ENCODE data around the gene REG4. TPM values are rescaled to one million over a fixed set of nuclear protein-coding genes. Genes with fewer than 3 reads are reported as not detected.

REG4 gene
- total and polyA plus RNA-seq, 2 donors (not counting 3 experiments of a cell fraction or from before 2014, with no cell fraction given): not detected

- dilution Hi-C loops (cut with MboI; ENCODE audit: extremely low pct_ligation_motif_present, low sequenced_read_pairs): no loop called here
- no peaks in the 10 kb centered on the region for H3K36me3 ChIP-seq (ENCODE audit: control insufficient read depth in 2 of 2, extremely low read depth in 1 of 2, insufficient read depth in 2 of 2, low read length in 2 of 2)
- BruUV-seq (replicated peaks): no TSS peak
- no peak overlapping the region for H3K27ac ChIP-seq (ENCODE audit: insufficient read depth, low read depth, low read length)
- H3K27me3 ChIP-seq (ENCODE audit: control insufficient read depth in 2 of 2, insufficient read depth in 2 of 2, low read length in 2 of 2): peaks cover 18 to 21% of the 10 kb centered on the region in 2 experiments
- no peaks in the 10 kb centered on the region for H3K9me3 ChIP-seq (replicated peaks; ENCODE audit: control insufficient read depth, insufficient read depth, low read length)
- H4K20me1 ChIP-seq (replicated peaks; ENCODE audit: control insufficient read depth, extremely low read depth, insufficient read depth, low read length): no peaks in the 10 kb centered on the region
- no peaks in the 10 kb centered on the region for H3K4me1 ChIP-seq (ENCODE audit: control insufficient read depth, extremely low read depth, insufficient read depth, low read length)
- no peak overlapping the region for H3K9ac ChIP-seq (replicated peaks; ENCODE audit: extremely low read depth, insufficient read depth, low read length)
- H3K79me2 ChIP-seq (ENCODE audit: control insufficient read depth, insufficient read depth, low read length): no peaks in the 10 kb centered on the region
- DNase-seq (ENCODE audit: low read depth, low spot score) (no peak), FAIRE-seq (no peak)
- no peak overlapping the region for H3K4me3 ChIP-seq (replicated peaks in 1 of 3; ENCODE audit: insufficient read depth in 1 of 3, low read depth in 1 of 3, low read length in 3 of 3)
- no peak for TF ChIP-seq POLR2A (IDR thresholded peaks at IDR 0.05; ENCODE audit: low read depth, low read length)
- TF ChIP-seq GATA2 (IDR thresholded peaks at IDR 0.05; ENCODE audit: insufficient read depth, insufficient read length, low read depth, low read length): no peak
- no peak for TF ChIP-seq FOS (IDR thresholded peaks at IDR 0.05; ENCODE audit: borderline replicate concordance, insufficient read depth, low read length)
- TF ChIP-seq POLR2AphosphoS5 (IDR thresholded peaks at IDR 0.05; ENCODE audit: insufficient read depth, low read depth, low read length): no peak
- TF ChIP-seq EZH2 (IDR thresholded peaks at IDR 0.05; ENCODE audit: borderline replicate concordance, low read depth, low read length, severe bottlenecking): no peak
- TF ChIP-seq, protein P1, sequence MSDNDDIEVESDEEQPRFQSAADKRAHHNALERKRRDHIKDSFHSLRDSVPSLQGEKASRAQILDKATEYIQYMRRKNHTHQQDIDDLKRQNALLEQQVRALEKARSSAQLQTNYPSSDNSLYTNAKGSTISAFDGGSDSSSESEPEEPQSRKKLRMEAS (IDR thresholded peaks at IDR 0.05; ENCODE audit: insufficient read depth, insufficient read length): no peak
- TF ChIP-seq MYC (IDR thresholded peaks at IDR 0.05; ENCODE audit: low read depth, low read length): no peak
- TF ChIP-seq JUN (IDR thresholded peaks at IDR 0.05; ENCODE audit: borderline replicate concordance, insufficient read depth, insufficient read length, low read depth): no peak
- TF ChIP-seq, protein P2, sequence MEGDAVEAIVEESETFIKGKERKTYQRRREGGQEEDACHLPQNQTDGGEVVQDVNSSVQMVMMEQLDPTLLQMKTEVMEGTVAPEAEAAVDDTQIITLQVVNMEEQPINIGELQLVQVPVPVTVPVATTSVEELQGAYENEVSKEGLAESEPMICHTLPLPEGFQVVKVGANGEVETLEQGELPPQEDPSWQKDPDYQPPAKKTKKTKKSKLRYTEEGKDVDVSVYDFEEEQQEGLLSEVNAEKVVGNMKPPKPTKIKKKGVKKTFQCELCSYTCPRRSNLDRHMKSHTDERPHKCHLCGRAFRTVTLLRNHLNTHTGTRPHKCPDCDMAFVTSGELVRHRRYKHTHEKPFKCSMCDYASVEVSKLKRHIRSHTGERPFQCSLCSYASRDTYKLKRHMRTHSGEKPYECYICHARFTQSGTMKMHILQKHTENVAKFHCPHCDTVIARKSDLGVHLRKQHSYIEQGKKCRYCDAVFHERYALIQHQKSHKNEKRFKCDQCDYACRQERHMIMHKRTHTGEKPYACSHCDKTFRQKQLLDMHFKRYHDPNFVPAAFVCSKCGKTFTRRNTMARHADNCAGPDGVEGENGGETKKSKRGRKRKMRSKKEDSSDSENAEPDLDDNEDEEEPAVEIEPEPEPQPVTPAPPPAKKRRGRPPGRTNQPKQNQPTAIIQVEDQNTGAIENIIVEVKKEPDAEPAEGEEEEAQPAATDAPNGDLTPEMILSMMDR (IDR thresholded peaks at IDR 0.05; ENCODE audit: extremely low read depth in 1 of 2, insufficient read depth in 1 of 2, low read depth in 1 of 2, low read length in 2 of 2): no peak
- H3K9me1 ChIP-seq (replicated peaks; ENCODE audit: control insufficient read depth, extremely low read depth, insufficient read depth, low read length): no peaks in the 10 kb centered on the region
- POLR2A ChIA-PET: no interaction called here
- H3K4me2 ChIP-seq (ENCODE audit: insufficient read depth, low read length): no peak overlapping the region
- H2AFZ ChIP-seq (ENCODE audit: low read depth, low read length): no peak overlapping the region
- intact Hi-C loops (cut with micrococcal nuclease): no loop called here
- CTCF ChIA-PET: interaction anchor here (2.9 kb wide), 1 partner anchor 30 kb away, joined by 11 read pairs; no protein-coding TSS in a partner anchor
These were observed 32.9 kb downstream of the REG4 start for GRCh38 chr1:119778359-119778758.
